DMS153 treated with DMSO at 0.1 percent for 48 hours (cell line): ENCODE results near the gene SNRPF.

ENCODE experiments used
- DNase-seq: peaks from one replicate; lab custom pipeline; 2025; ENCODE audit not compliant: unreplicated experiment; lab: John Stamatoyannopoulos, UW

The SNRPF gene

DNA sequence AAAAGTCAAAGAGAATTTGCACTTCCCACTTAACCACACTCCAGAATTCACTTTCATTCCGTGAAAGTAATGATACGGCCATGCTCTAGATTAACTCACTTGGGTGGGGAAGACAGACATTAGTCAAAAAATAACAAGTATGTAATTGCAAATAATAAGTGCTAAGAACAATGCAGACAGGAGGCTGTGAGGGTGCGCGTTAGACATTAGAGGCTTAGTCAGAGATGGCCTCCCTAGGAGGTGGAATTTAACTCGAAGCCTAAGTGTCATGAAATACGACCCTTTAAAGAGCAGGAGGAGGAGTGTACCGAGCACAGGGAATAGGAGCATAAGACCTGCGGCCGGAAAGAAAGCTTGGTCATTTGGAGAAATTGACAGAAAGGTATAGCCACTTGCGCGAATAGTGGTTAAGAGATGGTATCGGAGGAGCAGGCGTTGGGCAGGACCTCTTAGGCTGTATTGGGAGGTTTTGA, 628 bp downstream of the SNRPF start:
- DNase-seq = no peak

DNA sequence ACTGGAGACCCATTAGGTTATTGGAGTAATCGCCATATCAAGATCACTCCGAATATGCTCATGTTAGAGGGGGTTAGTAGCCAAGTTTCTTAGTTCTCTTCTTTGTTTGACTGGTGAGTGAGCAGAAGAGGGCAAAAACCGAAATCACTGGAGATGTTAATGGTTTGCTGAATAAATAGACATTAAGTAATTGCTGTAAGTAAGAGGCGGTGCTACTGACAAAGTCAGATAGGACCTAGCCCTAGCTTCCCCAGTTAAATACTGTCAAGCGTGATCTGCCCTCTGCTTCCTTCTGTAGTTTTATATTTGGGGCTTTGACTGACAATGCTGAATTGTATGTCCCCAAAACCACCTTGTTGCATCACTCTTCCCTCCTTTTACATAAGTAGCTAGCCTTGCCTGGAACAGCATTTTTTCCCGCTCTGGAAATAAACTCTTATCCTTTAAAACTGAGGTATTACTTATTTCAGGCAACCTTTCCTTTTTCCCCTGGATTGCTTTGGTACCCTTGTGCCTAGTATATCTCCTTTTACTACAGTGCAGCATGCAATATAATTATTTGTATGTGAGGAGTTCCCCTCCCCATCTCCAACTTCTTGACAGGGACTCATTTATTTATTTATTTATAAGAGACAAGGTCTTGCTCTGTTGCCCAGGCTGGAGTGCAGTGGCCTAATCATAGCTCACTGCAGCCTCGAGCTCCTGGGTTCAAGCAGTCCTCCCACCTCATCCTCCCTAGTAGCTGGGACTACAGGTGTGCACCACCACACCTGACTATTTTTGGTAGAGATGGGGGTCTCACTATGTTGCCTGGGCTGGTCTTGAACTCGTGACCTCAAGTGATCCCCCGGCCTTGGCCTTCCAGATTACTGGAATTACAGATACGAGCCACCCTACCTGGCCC, 1.4 kb downstream of the SNRPF start:
- no peak for DNase-seq

DNA sequence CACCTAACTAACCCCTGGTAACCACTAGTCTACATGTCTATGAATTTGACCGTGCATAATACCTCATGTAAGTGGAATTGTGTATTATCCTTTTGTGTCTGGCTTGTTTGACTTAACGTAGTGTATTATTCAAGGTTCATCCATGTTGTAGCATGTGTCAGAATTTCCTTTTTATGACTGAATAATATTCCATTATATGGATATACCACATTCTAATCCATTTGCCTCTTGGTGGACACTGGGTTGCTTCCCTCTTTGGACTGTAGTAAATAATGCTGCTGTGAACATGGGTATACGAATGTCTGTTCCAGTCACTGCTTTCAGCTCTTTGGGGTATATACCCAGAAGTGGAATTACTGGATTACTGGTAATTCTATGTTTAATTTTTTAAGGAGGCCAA, 3.3 kb downstream of the SNRPF start:
- DNase-seq = no peak

DNA sequence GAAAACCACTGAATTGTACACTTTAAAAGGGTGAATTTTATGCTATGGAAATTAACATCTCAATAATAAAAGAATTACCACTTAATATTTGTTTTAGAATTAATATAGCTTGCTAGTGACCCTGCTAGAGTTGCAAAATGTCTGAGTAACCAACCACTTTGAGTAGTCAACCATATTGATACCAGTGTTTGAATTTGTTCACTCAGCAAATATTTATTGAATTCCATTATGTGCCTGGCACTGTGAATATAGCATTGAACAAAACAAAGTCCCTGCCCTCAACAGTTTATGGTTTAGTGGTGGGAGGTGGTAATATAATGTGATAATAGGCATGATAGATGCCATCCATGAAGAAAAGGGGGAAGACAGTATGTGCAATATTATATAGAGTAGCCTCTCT, 4.6 kb downstream of the SNRPF start:
- DNase-seq = no peak

DNA sequence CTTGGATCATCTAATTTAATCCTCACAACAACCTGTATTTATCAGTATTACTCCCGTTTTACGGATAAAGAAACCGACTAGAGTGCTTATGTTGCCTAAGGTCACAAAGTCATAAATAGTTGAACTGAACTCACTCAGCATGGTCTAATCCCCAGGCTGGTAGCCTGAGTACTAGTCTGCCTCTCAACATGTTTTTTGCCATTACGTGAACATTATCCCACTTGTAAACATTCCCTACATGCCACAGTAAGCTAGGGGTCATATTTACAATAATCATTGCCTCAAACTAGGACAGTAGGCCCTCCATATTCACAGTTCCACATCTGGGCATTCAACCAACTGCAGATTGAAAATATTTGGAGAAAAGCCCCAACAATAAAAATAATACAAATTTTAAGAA, 12.1 kb downstream of the SNRPF start:
- no peak for DNase-seq

GRCh38 chr12:95874452-95874851, 15.7 kb downstream of the SNRPF start:
- DNase-seq = no peak

GRCh38 chr12:95877622-95878021, 18.9 kb downstream of the SNRPF start:
- DNase-seq = no peak

DNA sequence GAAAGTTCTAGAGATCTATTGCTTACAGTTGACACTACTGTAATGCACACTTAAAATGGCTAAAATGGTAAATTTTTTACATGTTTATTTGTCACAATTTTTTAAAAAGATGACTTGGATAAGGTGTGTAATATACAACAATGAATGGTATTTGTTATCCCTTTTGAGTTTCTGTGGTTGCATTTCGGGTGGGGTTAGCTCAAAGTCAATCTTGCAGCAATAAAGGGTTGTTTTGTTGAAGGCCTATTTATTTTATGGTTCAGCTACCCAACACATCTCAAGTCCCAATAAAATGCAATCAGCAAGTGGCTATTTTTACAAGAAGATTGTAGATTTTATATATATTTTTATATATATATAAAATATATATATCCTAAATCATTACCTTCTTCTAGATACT, 22.1 kb downstream of the SNRPF start:
- DNase-seq = no peak

GRCh38 chr12:95881331-95881955, 22.7 kb downstream of the SNRPF start:
- DNase-seq = no peak

DNA sequence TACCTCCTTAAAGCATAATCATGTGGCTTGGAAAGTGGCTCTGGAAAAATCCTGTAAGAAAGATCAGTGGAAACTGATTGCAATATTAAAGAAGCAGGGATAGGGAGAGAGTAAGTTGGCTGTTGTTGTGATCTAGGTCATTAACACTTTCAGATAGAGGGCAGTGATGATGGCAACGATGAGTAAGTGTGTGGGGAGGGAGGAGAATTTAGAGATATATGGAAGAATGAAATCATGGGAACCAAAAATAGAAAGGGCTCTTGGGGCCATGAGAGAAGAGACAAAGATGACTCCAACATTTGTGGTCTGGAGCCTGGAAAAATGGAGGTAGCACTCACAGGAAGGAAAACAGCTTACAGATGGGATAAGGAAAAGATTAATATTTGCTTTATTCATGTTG, 23.3 kb downstream of the SNRPF start:
- no peak for DNase-seq

GRCh38 chr12:95882873-95883272, 24.1 kb downstream of the SNRPF start:
- no peak for DNase-seq

DNA sequence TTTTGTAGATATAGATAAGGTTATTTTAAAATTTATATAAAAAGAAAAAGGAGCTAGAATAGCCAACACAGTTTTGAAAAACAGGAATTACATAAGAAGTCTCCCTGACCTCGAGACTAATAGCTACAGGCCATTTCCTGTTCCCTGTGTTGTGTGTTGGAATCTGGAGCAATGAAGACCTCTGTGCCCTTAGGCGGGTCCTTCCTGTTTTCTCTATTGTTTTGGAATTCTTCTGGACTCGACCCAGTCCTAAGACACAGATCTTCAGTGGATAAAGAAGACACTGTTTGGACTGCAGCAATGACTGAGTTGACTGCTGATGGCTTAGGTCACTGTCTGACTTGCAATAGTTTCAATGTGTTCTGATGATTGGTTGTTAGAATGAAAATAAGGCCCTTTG, 26.2 kb downstream of the SNRPF start:
- DNase-seq = no peak

- no peak for DNase-seq
Measured at GRCh38 chr12:95887311-95887710, 28.6 kb downstream of the SNRPF start.

DNA sequence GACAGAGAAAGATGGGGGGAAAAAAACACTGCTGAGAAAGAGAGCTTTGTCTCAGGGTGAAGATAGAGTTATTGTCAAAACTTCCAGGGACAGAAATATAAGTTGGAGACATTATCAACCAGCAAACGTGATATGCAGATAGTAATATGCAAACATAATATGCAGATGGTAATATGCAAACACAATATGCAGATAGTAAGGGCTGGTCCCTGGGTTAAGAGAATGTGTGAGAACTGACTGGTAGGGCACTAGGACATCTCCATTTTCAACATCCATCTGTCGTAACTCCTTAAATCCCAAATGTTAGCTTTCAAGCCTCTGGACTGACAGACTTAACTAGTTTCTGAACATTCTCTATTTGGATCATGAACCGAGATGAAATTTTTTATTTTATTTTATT, 32.2 kb downstream of the SNRPF start:
- no peak for DNase-seq

GRCh38 chr12:95896846-95897245, 38.1 kb downstream of the SNRPF start:
- DNase-seq = no peak

DNA sequence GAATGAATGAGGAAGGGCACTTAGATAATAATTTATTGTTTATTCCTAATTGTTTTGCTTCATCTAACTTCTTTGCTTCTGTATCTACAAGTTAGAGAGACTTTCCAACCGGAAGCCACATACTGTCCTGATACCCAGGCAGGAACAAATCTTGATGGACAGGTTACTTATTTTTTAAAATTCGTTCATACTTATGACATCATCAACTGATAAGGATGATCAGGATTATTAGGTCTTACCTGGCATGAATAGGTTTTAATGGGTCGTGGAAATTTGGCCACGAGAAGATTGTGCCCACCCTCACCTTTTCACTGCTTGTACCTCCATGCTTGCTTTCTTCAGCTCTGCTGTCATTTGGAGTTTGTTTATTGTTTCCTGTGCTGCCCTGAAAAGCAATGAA, 39.3 kb downstream of the SNRPF start:
- DNase-seq = no peak

DNA sequence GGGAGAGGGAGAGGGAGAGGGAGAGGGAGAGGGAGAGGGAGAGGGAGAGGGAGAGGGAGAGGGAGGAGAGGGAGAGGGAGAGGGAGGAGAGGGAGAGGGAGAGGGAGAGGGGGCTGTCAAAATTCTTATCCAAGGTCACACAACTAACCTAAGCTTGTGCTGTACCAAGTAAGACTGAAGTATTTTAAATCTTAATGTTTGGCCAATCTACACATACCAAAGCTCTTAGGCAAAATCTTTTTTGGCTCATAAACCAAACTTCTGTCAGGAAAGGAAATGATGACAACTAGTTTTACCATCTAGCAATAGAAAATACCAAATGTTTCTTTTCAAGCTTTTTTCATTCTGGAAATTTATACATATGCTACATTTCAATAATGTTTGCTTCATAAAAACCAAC, 49.8 kb downstream of the SNRPF start:
- DNase-seq = no peak

DNA sequence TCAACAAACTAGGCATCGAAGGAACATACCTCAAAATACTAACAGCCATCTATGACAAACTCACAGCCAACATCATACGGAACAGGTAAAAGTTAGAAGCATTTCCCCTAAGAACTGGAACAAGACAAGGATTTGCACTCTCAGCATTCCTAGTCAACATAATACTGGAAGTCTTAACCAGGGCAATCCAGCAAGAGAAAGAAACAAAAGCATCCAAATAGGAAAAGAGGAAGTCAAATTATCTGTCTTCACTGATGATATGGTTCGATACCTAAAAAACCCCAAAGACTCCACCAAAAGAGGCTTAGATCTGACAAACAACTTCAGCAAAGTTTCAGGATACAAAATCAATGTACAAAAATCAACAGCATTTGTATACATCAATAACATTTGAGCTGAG, 51.1 kb downstream of the SNRPF start:
- DNase-seq = no peak
